ENCODE results near the gene DDI2. TPM values are rescaled to one million over a fixed set of nuclear protein-coding genes. Genes with fewer than 3 reads are reported as not detected.

Gene DDI2
- total RNA-seq, 2 experiments from 2014 or later: 23.5 to 40.8 TPM

- Histone ChIP-seq H3K27ac (ENCODE audit: low read depth, low read length, poor library complexity, severe bottlenecking) (no peak overlapping the region), H3K4me2 (ENCODE audit: low read length) (no peak overlapping the region), H3K9me3 (ENCODE audit: low read length) (no peaks in the 10 kb centered on the region), H2AFZ (ENCODE audit: low read length) (no peak overlapping the region), H3K4me3 (ENCODE audit: low read depth, low read length, poor library complexity, severe bottlenecking) (no peak overlapping the region), H3K4me1 (ENCODE audit: insufficient read depth, low read length, poor library complexity, severe bottlenecking) (no peaks in the 10 kb centered on the region), H3K79me2 (ENCODE audit: insufficient read depth, low read depth, low read length) (no peaks in the 10 kb centered on the region), H3K36me3 (ENCODE audit: insufficient read depth, low read length) (no peaks in the 10 kb centered on the region), H3K9me2 (ENCODE audit: insufficient read depth, low read length) (no peaks in the 10 kb centered on the region), H4K20me1 (ENCODE audit: insufficient read depth, low read length) (no peaks in the 10 kb centered on the region)
- no peak for TF ChIP-seq EZH2phosphoT487 (IDR thresholded peaks at IDR 0.05; ENCODE audit: borderline replicate concordance, low read depth, low read length)
- TF ChIP-seq CTCF (conservative IDR thresholded peaks at IDR 0.05; ENCODE audit: low read length): no peak
- intact Hi-C loops (cut with micrococcal nuclease; ENCODE audit: unreplicated experiment): no loop called here
- no peak for DNase-seq (ENCODE audit: low spot score)
- ChIA-PET POLR2A (interaction anchor here (0.5 to 0.7 kb wide), 3 partner anchors 25 to 131 kb away, joined by 3 to 4 read pairs (median 3); no protein-coding TSS in a partner anchor), CTCF (ENCODE audit: unreplicated experiment) (no interaction called here)
- BruUV-seq (replicated peaks): no TSS peak
These were observed 59.7 kb downstream of the DDI2 start for GRCh38 chr1:15676688-15677661.

GRCh38 chr1:15678578-15678977 lies 61.3 kb downstream of the DDI2 start:
- H4K20me1 ChIP-seq (ENCODE audit: insufficient read depth, low read length): no peaks in the 10 kb centered on the region
- no peaks in the 10 kb centered on the region for H3K9me2 ChIP-seq (ENCODE audit: insufficient read depth, low read length)
- no peak overlapping the region for H3K4me2 ChIP-seq (ENCODE audit: low read length)
- no peak overlapping the region for H2AFZ ChIP-seq (ENCODE audit: low read length)
- 0 out of 2 replicates have a peak, but pooled peaks cover 4% of the 10 kb centered on the region for H3K79me2 ChIP-seq (ENCODE audit: insufficient read depth, low read depth, low read length)
- H3K36me3 ChIP-seq (ENCODE audit: insufficient read depth, low read length): no peaks in the 10 kb centered on the region
- H3K4me3 ChIP-seq (ENCODE audit: low read depth, low read length, poor library complexity, severe bottlenecking): no peak overlapping the region
- ChIA-PET CTCF (ENCODE audit: unreplicated experiment) (no interaction called here), POLR2A (no interaction called here)
- H3K9me3 ChIP-seq (ENCODE audit: low read length): no peaks in the 10 kb centered on the region
- TF ChIP-seq EZH2phosphoT487 (IDR thresholded peaks at IDR 0.05; ENCODE audit: borderline replicate concordance, low read depth, low read length) (no peak), CTCF (conservative IDR thresholded peaks at IDR 0.05; ENCODE audit: low read length) (no peak)
- no peak overlapping the region for H3K27ac ChIP-seq (ENCODE audit: low read depth, low read length, poor library complexity, severe bottlenecking)
- peak; percentile 30 for DNase-seq (ENCODE audit: low spot score)
- intact Hi-C loops (cut with micrococcal nuclease; ENCODE audit: unreplicated experiment): no loop called here
- H3K4me1 ChIP-seq (ENCODE audit: insufficient read depth, low read length, poor library complexity, severe bottlenecking): peaks cover 3% of the 10 kb centered on the region
- no TSS peak for BruUV-seq (replicated peaks)

DNA sequence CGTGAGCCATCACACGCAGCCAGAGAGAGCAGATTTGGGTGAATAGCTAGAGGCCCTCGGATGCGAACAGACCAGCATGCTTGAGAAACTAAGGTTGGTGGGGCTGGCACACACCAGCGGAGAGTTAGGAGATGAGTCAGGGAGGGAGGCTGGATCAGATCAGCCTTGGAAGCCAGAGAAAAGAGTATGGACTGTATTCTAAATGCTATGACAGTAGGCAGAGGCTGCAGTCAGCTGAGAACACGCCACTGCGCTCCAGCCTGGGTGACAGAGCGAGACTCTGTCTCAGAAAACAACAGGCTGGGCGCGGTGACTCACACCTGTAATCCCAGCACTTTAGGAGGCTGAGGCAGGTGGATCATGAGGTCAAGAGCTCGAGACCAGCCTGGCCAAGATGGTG lies 62.9 kb downstream of the DDI2 start:
- intact Hi-C loops (cut with micrococcal nuclease; ENCODE audit: unreplicated experiment): no loop called here
- no TSS peak for BruUV-seq (replicated peaks)
- H3K4me3 ChIP-seq (ENCODE audit: low read depth, low read length, poor library complexity, severe bottlenecking): no peak overlapping the region
- no peak for TF ChIP-seq EZH2phosphoT487 (IDR thresholded peaks at IDR 0.05; ENCODE audit: borderline replicate concordance, low read depth, low read length)
- TF ChIP-seq CTCF (conservative IDR thresholded peaks at IDR 0.05; ENCODE audit: low read length): no peak
- CTCF ChIA-PET (ENCODE audit: unreplicated experiment): no interaction called here
- no peaks in the 10 kb centered on the region for H4K20me1 ChIP-seq (ENCODE audit: insufficient read depth, low read length)
- H2AFZ ChIP-seq (ENCODE audit: low read length): no peak overlapping the region
- no peak overlapping the region for H3K4me2 ChIP-seq (ENCODE audit: low read length)
- no peak overlapping the region for H3K27ac ChIP-seq (ENCODE audit: low read depth, low read length, poor library complexity, severe bottlenecking)
- peaks cover 6% of the 10 kb centered on the region for H3K4me1 ChIP-seq (ENCODE audit: insufficient read depth, low read length, poor library complexity, severe bottlenecking)
- DNase-seq (ENCODE audit: low spot score): no peak
- H3K9me3 ChIP-seq (ENCODE audit: low read length): no peaks in the 10 kb centered on the region
- POLR2A ChIA-PET: no interaction called here
- H3K9me2 ChIP-seq (ENCODE audit: insufficient read depth, low read length): no peaks in the 10 kb centered on the region
- peaks cover 15% of the 10 kb centered on the region; the same call in 1 of the 2 replicates for H3K79me2 ChIP-seq (ENCODE audit: insufficient read depth, low read depth, low read length)
- no peaks in the 10 kb centered on the region for H3K36me3 ChIP-seq (ENCODE audit: insufficient read depth, low read length)
